ENCODE data around the gene TUSC2. TPM values are rescaled to one million over a fixed set of nuclear protein-coding genes. Genes with fewer than 3 reads are reported as not detected.

Gene TUSC2
- total and polyA plus RNA-seq, 12 donors, result 28.8 to 64.3 (median 34.4) TPM

- TF ChIP-seq CTCF (IDR thresholded peaks at IDR 0.05) (no peak), POLR2A (IDR thresholded peaks at IDR 0.05) (no peak)
These were observed 6.5 kb upstream of the TUSC2 start for GRCh38 chr3:50334339-50335075.

DNA sequence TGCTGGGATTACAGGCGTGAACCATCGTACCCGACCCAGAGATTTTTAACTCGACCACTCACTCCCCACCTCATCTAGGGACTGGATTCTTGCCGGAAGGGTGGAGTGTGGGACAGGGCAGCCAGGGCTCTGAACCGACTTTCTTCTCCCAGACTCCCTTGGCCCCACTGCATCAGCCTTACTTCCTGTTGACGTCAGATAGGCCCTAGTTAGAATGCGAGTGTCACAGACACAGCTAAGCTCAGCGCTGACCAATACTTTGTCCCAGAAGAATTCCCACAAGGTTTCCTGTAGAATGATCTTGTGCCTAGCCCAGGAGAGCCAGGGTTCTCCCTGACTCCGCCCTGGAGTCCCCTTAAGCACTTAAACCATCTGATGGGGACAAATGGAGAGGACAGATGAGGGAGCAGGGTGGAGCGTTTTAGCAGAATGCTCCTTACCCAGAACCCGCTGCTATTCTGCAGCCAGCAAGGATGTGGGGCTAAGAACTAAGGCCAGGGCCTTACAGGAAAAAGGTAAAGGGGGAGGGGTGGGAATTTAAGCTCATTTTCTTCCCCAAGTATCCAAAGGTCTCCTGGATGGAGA is 5.8 kb upstream of the TUSC2 start:
- 54 to 79% (median 65%) methylated on average over 12 of the region's 12 CpGs for WGBS, 4 donors
- H3K27ac ChIP-seq, result peak overlapping the region in 4 of 5 donors; percentile 22 to 98 (median 58)
- H3K27me3 ChIP-seq, result no peaks in the 10 kb centered on the region
- peaks cover 0 to 35% of the 10 kb centered on the region in 2 donors for H3K36me3 ChIP-seq (replicated peaks in 1 of 2)
- TF ChIP-seq CTCF (IDR thresholded peaks at IDR 0.05) (no peak), POLR2A (IDR thresholded peaks at IDR 0.05) (peak in 1 of 2 donors; percentile 10)
- H3K4me3 ChIP-seq, result no peak overlapping the region
- peak in 1 of 7 donors; percentile 44 for DNase-seq
- no peaks in the 10 kb centered on the region for H3K9me3 ChIP-seq (replicated peaks in 1 of 3)
- intact Hi-C loops (cut with DNase I), result loop anchor here in 1 of 2 donors (5.0 kb wide), 1 partner anchor 47 kb away; no protein-coding TSS in a partner anchor
- H3K4me1 ChIP-seq (replicated peaks in 1 of 2), result peaks cover 29 to 51% of the 10 kb centered on the region in 2 donors

More at GRCh38 chr3:50334339-50335075, 6.5 kb upstream of the TUSC2 start:
- Histone ChIP-seq H3K27ac (peak overlapping the region in 4 of 5 donors; percentile 22 to 98 (median 58)), H3K4me1 (replicated peaks in 1 of 2) (peaks cover 29 to 52% of the 10 kb centered on the region in 2 donors), H3K27me3 (no peaks in the 10 kb centered on the region), H3K9me3 (replicated peaks in 1 of 3) (no peaks in the 10 kb centered on the region), H3K4me3 (no peak overlapping the region), H3K36me3 (replicated peaks in 1 of 2) (peaks cover 0 to 30% of the 10 kb centered on the region in 2 donors)
- no peak for DNase-seq
- WGBS, 4 donors, result 70 to 78% (median 74%) methylated on average over 5 of the region's 5 CpGs
- intact Hi-C loops (cut with DNase I), result loop anchor here in 1 of 2 donors (5.0 kb wide), 1 partner anchor 47 kb away; no protein-coding TSS in a partner anchor

GRCh38 chr3:50331364-50331907 is 3.4 kb upstream of the TUSC2 start:
- Histone ChIP-seq H3K9me3 (replicated peaks in 1 of 3) (no peaks in the 10 kb centered on the region), H3K4me1 (replicated peaks in 1 of 2) (peaks cover 28 to 51% of the 10 kb centered on the region in 2 donors), H3K36me3 (replicated peaks in 1 of 2) (peaks cover 0 to 35% of the 10 kb centered on the region in 2 donors), H3K27me3 (no peaks in the 10 kb centered on the region), H3K27ac (no peak overlapping the region), H3K4me3 (no peak overlapping the region)
- no peak for DNase-seq
- 94 to 96% (median 95%) methylated on average over 11 to 19 of the region's 19 CpGs for WGBS, 4 donors
- TF ChIP-seq CTCF (IDR thresholded peaks at IDR 0.05) (no peak), POLR2A (IDR thresholded peaks at IDR 0.05) (no peak)
- intact Hi-C loops (cut with DNase I), result loop anchor here in 1 of 2 donors (5.0 kb wide), 1 partner anchor 44 kb away; no protein-coding TSS in a partner anchor

GRCh38 chr3:50330330-50330729 is 2.3 kb upstream of the TUSC2 start:
- intact Hi-C loops (cut with DNase I), result loop anchor here in 1 of 2 donors (5.0 kb wide), 1 partner anchor 43 kb away; no protein-coding TSS in a partner anchor
- no peak overlapping the region for H3K27ac ChIP-seq
- H3K36me3 ChIP-seq (replicated peaks in 1 of 2), result peaks cover 0 to 46% of the 10 kb centered on the region in 2 donors
- no peaks in the 10 kb centered on the region for H3K9me3 ChIP-seq (replicated peaks in 1 of 3)
- WGBS, 4 donors, result 86 to 95% (median 91%) methylated on average over 9 to 10 of the region's 10 CpGs
- H3K4me1 ChIP-seq (replicated peaks in 1 of 2), result peaks cover 17 to 40% of the 10 kb centered on the region in 2 donors
- no peak overlapping the region for H3K4me3 ChIP-seq
- no peak for TF ChIP-seq CTCF (IDR thresholded peaks at IDR 0.05)
- TF ChIP-seq POLR2A (IDR thresholded peaks at IDR 0.05), result no peak
- H3K27me3 ChIP-seq, result no peaks in the 10 kb centered on the region
- DNase-seq, result no peak

Measured in adrenal gland (tissue), 12 donors.